Stomach smooth muscle (tissue), 2 donors: ENCODE results near the gene SHISAL2A.
A peak's percentile ranks its signal among the peaks of the same experiment; 100 is the strongest.

Experiments
- H3K27ac ChIP-seq: one replicate; pipeline ENCODE4 v1.7.0; 2013; ENCODE audit warnings: mild to moderate bottlenecking, low read length, inconsistent platforms
- H3K27me3 ChIP-seq, 2 donors: one replicate each; pipeline ENCODE4 v1.7.0; 2013; ENCODE audit warnings: low read length in 2 of 2; ENCODE audit not compliant: insufficient read depth in 2 of 2, control insufficient read depth in 1 of 2
- H3K36me3 ChIP-seq, 2 donors: one replicate each; pipeline ENCODE4 v1.7.0; 2013; ENCODE audit warnings: low read length in 2 of 2; ENCODE audit not compliant: control insufficient read depth in 2 of 2, insufficient read depth in 2 of 2
- H3K4me1 ChIP-seq: one replicate; pipeline ENCODE4 v1.7.0; 2013; ENCODE audit warnings: low read length; ENCODE audit not compliant: control insufficient read depth, insufficient read depth
- H3K4me3 ChIP-seq, 2 donors: one replicate each; pipeline ENCODE4 v1.7.0; 2013; ENCODE audit warnings: low read length in 2 of 2
- H3K9ac ChIP-seq, 2 donors: one replicate each; pipeline ENCODE4 v1.7.0; 2013; ENCODE audit warnings: low read length in 2 of 2, mild to moderate bottlenecking in 1 of 2
- H3K9me3 ChIP-seq, 2 donors: one replicate each; pipeline ENCODE4 v1.7.0; 2013; ENCODE audit warnings: low read length in 2 of 2; ENCODE audit not compliant: control insufficient read depth in 2 of 2
- donor health status: healthy.
- donor health status: Pancreatic carcinoma.

The SHISAL2A gene

DNA sequence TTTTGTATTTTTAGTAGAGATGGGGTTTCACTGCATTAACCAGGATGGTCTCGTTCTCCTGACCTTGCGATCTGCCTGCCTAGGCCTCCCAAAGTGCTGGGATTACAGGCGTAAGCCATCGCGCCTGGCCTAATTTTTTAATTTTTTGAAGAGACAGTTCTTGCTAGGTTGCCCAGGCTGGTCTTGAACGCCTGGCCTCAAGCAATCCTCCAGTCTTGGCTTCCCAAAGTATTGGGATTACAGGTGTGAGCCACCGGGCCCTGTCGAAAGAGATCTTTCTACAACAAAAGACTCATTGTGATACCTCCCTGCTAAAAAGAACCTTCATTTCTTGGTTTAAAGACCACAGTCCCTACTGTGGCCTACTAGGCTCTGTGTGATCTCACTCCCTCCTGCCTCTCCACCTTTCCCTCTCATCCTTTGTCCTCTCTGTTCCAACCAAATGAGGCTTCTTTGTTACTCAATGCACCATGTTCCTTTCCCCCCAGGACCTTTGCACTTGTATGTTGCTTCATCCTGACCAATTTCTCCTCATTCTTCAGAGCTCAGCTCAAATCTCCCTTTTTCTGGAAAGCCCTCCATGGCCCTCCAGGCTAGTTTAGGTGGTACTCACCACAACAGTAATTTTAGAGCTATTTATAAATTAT, 32.3 kb upstream of the SHISAL2A start:
- Histone ChIP-seq H3K27ac (no peak overlapping the region), H3K36me3 (no peaks in the 10 kb centered on the region), H3K4me1 (peaks cover 27% of the 10 kb centered on the region), H3K27me3 (no peaks in the 10 kb centered on the region), H3K9ac (no peak overlapping the region), H3K9me3 (no peaks in the 10 kb centered on the region), H3K4me3 (no peak overlapping the region)

DNA sequence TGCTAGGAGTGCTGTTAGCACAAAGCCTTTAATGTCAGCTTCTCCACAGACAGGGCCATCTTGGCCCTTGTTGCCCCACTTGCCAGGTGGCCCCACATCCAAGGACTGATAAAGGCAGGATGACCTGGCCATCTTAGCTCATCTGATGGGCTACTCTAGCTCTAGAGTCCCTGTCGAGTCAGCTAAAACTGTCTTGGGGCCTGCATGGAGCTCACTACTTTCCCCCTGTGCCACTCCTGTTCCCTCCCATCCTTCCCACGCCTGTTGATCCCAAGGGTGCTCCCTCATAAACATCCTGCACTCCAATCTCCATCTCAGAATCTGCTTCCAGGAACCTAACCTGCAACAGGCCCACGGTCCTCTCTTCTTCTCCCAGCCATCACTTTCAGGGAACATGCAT, 31.4 kb upstream of the SHISAL2A start:
- Histone ChIP-seq H3K9me3 (no peaks in the 10 kb centered on the region), H3K27ac (peak overlapping the region; percentile 74), H3K9ac (peak overlapping the region; percentile 72 to 86), H3K4me3 (peak overlapping the region; percentile 66 to 76), H3K27me3 (no peaks in the 10 kb centered on the region), H3K4me1 (peaks cover 27% of the 10 kb centered on the region), H3K36me3 (peaks cover 0 to 5% of the 10 kb centered on the region in 2 donors)

DNA sequence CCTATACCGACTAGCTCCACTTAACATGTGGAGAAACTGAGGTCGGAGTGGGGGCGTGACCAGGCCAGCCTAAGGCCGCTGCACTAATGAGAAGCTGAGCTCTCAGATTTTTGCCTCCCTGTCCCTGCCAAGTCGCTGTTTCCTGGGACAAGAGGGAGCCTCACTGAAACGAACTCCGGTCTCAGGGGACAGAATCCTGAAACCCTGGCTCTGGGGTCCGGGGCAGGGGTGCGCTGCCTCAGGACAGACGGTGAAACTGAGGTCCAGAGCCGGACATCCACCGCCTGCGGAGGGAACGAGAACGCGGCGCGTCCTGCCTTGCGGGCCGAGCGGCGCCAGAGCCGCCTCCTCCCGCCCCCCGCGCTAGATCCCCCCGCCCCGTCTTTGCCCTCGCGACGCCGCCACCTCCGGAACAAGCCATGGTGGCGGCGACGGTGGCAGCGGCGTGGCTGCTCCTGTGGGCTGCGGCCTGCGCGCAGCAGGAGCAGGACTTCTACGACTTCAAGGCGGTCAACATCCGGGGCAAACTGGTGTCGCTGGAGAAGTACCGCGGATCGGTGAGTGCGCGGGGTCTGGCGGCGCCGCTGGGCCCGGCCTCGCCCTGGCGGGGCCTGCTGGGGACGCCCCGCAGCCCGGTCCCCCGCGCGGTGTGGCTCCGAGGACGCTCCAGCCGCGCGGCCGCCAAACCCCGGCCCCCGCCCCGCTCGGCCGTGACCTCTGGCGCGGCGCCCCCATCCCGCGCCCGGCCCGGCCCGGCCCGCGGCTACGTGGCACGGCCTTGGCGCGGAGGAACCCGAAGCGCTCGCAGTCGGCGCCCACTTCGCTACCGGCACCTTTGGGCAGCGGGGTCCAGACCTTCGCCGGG, 30.7 kb upstream of the SHISAL2A start, which contains the start of gene GPX7:
Gene GPX7, plus strand, starts transcription at position 381 of the 865 bp plus-strand sequence. Its CDS starts 39 bp downstream, at position 420.
- Histone ChIP-seq H3K27me3 (no peaks in the 10 kb centered on the region), H3K36me3 (peaks cover 5 to 12% of the 10 kb centered on the region in 2 donors), H3K9me3 (no peaks in the 10 kb centered on the region), H3K9ac (peak within 1 kb of the TSS; percentile 72 to 93), H3K27ac (peak within 1 kb of the TSS; percentile 74), H3K4me3 (peak within 1 kb of the TSS; percentile 75 to 76), H3K4me1 (peaks cover 27% of the 10 kb centered on the region)

DNA sequence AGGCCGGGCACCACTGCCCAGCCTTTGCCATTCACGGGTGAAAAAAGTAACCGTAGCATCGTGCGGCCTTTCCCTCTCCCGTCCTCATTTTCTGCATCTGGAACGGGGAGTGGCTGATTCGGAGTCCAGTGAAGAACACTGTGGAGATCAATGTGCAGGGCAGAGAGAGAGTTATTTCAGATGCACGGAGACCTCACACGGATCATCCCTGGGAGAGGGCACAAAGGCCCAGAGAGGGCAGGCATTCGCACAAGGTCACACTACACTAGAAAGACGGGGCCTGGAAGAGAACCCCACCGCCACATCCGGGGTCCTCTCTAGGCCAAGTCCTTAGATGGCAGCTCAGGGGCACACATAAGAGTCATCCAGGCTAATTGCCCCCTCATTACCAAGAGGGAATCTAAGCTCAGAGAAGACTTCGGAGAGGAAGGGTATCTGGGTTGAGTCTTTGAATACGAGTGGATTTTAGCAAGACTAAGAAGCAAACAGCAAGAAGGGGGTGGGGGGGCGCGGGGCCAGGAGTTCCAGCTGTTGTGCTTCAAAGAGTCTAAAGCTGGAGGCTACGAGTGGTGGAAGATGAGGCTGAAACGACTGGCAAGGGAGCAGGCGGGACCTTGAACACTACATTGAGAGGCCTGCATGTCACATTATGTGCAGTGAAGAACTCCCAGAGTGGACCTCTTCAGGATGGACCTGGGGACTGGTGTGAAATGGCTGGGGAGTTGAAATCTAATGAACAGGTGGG, 29.9 kb upstream of the SHISAL2A start:
- Histone ChIP-seq H3K4me3 (peak overlapping the region; percentile 75 to 76), H3K4me1 (peaks cover 27% of the 10 kb centered on the region), H3K36me3 (peaks cover 6 to 18% of the 10 kb centered on the region in 2 donors), H3K27ac (peak overlapping the region; percentile 74), H3K9ac (peak overlapping the region; percentile 72 to 93), H3K27me3 (no peaks in the 10 kb centered on the region), H3K9me3 (no peaks in the 10 kb centered on the region)

DNA sequence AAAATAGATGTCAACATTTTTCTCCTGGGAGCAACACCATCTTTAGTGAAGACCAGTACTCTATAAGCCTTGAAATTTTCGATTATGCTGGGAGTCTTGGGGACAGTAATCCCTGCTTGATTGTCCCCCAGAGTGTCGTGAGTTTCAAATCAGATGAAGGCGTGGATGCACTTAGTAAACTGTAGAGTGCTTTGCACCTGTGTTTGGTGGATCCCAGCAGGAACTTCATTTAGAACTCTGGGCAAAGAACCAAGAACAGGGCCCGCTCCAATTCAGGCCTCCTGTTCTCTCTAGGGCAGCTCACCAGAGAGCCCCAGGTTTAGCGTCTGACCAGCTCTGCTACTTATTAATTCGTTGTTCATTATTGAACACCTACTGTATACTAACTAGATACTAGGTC, 29.3 kb upstream of the SHISAL2A start:
- peaks cover 27% of the 10 kb centered on the region for H3K4me1 ChIP-seq
- peak overlapping the region in 1 of 2 donors; percentile 76 for H3K4me3 ChIP-seq
- peaks cover 12 to 20% of the 10 kb centered on the region in 2 donors for H3K36me3 ChIP-seq
- H3K9ac ChIP-seq = peak overlapping the region in 1 of 2 donors; percentile 72
- H3K27ac ChIP-seq = peak overlapping the region; percentile 58
- no peaks in the 10 kb centered on the region for H3K9me3 ChIP-seq
- no peaks in the 10 kb centered on the region for H3K27me3 ChIP-seq

DNA sequence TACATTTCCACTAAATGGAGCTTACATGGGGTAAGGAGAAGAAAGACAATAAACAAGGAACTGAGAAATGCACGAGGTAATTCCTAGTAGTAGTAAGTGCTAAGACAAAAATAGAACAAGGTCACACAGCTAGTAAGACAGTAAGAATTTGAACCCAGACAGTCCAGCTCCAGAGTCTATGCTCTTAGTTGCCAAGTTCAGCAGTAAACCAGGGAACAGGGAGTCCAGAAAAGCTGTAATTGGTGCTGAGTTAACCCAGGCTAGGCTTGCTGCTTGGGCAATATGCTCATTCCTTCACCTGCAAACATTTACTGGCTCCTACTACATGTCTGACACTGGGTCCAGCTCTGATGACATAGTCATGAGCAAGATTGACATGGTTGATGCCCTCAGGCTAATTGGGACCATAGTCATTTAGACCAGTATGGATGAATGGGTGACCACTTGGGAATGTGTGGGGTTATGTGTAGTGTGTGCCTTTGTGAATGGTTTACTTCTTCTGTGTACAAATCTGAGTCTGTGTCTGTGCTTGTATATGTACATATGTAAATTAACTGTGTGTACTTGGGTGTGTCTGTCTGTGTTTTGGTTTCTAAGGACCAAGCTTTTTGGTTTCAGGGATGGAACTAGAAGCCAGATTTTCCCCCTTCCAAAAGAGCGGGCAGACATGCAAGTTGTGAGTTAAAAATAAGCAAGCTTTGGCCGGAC, 28.8 kb upstream of the SHISAL2A start:
- H3K9ac ChIP-seq = peak overlapping the region in 1 of 2 donors; percentile 7

DNA sequence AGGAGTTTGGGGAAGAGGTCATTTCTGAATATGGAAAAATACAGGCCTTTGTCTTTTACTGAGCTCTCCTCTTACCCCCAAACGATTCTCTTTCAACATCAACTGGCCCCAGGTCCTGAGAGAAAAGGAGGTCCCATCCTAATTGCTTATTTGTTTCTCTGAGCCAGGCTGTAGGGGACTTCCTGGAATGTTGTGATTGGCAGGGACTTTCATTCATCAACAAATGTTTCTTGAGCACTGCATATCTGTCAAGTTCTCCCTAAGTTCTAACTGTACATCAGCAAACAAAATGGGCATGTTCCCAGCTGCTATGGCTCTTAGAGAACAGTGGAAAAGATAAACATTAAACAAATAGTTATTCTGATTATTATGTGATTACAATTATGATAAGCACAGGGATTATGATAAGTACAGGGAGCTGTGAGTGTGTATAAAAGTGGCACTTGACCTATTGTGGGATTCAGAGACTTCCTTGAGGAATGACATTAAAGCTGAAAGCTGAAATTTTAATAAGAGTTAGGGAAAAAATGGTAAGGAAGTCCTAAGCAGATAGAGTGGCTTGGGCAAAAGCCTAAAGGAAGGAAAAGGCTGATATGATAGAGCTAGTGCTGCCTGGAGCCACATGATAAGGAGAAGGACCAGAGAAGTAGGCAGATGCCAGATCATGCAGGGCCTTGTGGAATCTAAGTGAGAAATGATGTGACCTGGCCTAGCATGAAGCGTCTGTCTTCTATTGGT, 19.2 kb upstream of the SHISAL2A start:
- H3K4me3 ChIP-seq = no peak overlapping the region
- no peaks in the 10 kb centered on the region for H3K27me3 ChIP-seq
- H3K36me3 ChIP-seq = no peaks in the 10 kb centered on the region
- no peaks in the 10 kb centered on the region for H3K4me1 ChIP-seq
- no peaks in the 10 kb centered on the region for H3K9me3 ChIP-seq
- no peak overlapping the region for H3K27ac ChIP-seq
- no peak overlapping the region for H3K9ac ChIP-seq

More for the DNA sequence above, 28.8 kb upstream of the SHISAL2A start:
- H3K9me3 ChIP-seq = no peaks in the 10 kb centered on the region
- no peak overlapping the region for H3K4me3 ChIP-seq
- peak overlapping the region; percentile 58 for H3K27ac ChIP-seq
- H3K4me1 ChIP-seq = peaks cover 27% of the 10 kb centered on the region
- H3K27me3 ChIP-seq = no peaks in the 10 kb centered on the region
- H3K36me3 ChIP-seq = peaks cover 12 to 20% of the 10 kb centered on the region in 2 donors

DNA sequence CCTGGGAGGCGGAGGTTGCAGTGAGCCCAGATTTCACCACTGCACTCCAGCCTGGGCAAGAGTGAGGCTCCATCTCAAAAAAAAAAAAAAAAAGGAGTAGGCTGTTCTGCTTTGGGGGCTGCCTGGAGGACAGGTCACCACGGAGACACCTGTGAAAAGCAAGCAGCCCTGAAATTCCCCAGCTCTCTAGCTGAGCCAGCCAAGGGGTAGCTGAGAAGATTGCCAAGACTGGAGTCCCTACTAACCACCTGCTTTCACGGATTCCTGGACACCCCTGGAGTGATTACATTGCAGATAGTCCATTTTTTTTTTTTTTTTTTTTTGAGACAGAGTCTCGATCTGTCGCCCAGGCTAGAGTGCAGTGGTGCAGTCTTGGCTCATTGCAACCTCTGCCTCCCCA, 18.3 kb upstream of the SHISAL2A start:
- no peaks in the 10 kb centered on the region for H3K27me3 ChIP-seq

DNA sequence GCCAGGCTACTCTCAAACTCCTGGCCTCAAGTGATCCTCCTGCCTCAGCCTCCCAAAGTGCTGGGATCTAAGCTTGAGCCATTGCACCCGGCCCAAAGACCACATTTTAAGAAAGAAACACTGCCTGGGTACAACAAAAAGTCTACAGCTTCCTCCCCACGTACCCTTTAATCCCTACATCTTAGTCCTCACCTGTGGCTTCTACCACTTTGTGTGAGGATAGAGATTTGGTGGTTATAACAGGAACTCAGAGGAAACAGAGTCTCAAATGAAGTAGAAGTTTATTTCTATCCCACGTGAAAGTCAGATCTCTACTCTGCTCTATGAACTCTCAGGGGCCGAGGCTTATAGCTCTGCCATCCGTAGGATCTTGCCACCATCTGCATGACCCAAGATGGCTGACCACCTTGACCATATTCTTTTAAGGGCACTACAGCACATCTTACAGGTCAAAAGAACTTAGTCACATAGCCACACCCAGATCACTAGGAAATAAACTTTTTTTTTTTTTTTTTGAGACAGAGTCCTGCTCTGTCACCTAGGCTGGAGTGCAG, 17.4 kb upstream of the SHISAL2A start:
- peaks cover 0 to 2% of the 10 kb centered on the region in 2 donors for H3K36me3 ChIP-seq
- H3K4me1 ChIP-seq = no peaks in the 10 kb centered on the region
- no peaks in the 10 kb centered on the region for H3K27me3 ChIP-seq
- no peak overlapping the region for H3K27ac ChIP-seq
- no peak overlapping the region for H3K4me3 ChIP-seq
- H3K9ac ChIP-seq = no peak overlapping the region
- H3K9me3 ChIP-seq = no peaks in the 10 kb centered on the region

More for the DNA sequence above, 18.3 kb upstream of the SHISAL2A start:
- Histone ChIP-seq H3K9me3 (no peaks in the 10 kb centered on the region), H3K4me1 (no peaks in the 10 kb centered on the region), H3K9ac (no peak overlapping the region), H3K27ac (no peak overlapping the region), H3K36me3 (peaks cover 0 to 2% of the 10 kb centered on the region in 2 donors), H3K4me3 (no peak overlapping the region)
